ENCODE results near the gene OSBPL3.
A peak's percentile ranks its signal among the peaks of the same experiment; 100 is the strongest.

The OSBPL3 gene

GRCh38 chr7:24857623-24858022 lies 122.4 kb downstream of the OSBPL3 start:
- no peak for DNase-seq

GRCh38 chr7:24854866-24855265 lies 125.1 kb downstream of the OSBPL3 start:
- DNase-seq: no peak

GRCh38 chr7:24851786-24852185 lies 128.2 kb downstream of the OSBPL3 start:
- no peak for DNase-seq

DNA sequence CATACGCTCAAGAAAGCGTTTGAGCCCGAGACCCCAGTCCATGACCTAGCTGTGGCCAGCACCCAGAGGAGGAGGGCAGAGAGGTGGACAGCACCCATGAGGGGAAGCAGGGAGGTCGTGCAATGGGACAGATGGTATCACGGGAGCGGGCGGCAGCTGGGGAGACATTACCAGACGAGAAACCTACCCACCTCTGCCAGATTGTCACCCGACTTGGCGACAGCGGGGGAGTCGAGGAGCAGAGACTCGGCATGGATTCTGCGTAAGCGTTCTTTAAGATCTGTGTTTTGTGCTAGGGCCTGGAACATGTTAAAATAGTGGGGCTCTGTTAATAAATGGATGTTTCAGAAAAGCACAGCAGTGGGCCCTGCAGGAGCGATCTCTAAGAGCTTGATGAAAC lies 131.1 kb downstream of the OSBPL3 start:
- no peak for DNase-seq

- DNase-seq: no peak
Observed at GRCh38 chr7:24847754-24848153, 132.2 kb downstream of the OSBPL3 start.

GRCh38 chr7:24843821-24844434 lies 136.1 kb downstream of the OSBPL3 start:
- DNase-seq: no peak

DNA sequence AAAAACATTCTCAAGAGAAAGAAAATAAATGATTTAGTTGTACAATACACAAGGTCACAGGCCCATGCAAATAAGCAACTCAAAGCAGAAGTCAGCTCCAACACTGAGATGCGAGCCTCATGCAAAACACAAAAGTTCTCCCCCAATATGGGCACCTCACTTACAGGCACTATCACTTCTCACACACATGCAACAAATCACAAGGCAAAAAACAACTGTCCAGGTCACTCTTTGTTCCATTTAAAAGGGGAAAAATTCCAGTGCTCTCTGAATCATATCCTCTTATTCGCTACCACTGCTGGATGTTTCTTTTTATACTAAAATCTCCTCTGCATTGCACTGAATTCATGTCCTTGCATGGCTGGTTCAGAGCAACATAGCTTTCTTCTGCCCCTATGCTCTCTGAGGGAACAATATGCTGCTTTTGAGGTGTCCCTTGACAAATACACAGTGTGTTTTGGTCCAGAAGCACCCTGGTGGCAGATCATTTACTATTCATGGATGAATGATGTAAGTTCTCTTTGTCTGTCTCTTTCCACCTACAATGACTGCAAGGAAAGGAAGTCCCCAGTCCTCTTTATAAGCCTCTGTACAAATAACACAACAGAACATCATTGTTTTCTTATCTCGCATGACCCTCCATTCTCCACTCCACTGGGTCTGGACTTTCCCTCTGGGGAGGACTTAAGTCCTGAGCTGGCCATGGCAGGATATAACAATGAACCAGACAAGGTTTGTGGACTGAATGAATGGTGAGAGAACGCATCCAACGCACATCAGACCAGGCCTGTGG lies 137.3 kb downstream of the OSBPL3 start:
- no peak for DNase-seq

DNA sequence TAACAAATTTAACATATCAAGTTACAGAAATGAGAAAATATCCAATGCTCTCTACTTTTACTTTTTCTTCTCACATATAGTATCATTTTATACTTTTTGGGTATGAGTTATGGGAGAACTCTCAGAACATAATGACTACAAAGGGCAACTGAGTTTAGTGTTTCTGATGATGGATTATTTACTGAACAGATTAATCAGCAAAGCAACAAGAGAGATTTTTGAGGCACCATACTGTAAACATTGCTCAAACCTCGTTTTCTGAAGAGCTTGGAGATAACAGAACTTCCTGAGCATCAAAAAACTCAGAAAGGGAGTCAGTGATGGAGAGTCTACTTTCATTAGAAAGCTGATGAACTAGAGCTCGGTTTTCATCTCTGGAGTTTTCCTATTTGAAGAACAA lies 137.9 kb downstream of the OSBPL3 start:
- DNase-seq: no peak

DNA sequence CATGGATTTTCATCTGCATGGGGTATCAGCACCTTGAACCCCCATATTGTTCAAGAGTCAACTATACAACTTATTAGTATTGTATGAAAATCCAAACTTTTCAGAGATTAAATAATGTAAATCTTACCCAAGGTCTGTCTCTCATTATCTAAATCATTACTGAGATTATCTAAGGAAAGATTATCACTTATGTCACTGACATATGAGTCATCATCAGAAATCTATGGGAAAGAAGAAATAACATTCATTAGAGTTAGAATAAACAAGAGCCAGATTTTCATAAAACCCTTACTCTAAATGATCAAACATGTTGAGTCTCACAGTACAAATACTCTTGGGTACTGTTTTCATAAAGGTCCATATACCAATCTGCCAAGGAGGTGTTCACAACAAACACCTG lies 139.4 kb downstream of the OSBPL3 start:
- DNase-seq: no peak

DNA sequence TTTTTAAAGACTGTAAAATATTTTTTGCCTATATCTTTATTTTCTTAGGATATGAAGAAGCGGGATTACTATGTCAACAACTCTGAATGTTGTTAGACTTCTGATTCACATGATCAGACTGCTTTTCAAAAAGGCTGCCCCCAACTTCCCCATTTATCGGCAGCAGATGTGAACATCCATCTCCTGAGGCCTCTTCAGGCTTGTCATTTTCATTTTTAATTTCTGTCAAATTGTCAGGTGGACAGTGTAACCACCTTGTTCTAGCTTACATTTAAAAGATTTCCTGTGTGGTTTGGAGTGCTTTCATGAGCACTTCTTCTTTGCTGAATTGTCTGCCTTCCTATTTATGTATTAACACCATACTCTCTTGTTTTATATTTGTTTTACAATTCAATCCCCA lies 143.9 kb downstream of the OSBPL3 start:
- DNase-seq: no peak

GRCh38 chr7:24835643-24836042 lies 144.3 kb downstream of the OSBPL3 start:
- no peak for DNase-seq

GRCh38 chr7:24834128-24834798 lies 145.7 kb downstream of the OSBPL3 start:
- DNase-seq: peak; percentile 31

DNA sequence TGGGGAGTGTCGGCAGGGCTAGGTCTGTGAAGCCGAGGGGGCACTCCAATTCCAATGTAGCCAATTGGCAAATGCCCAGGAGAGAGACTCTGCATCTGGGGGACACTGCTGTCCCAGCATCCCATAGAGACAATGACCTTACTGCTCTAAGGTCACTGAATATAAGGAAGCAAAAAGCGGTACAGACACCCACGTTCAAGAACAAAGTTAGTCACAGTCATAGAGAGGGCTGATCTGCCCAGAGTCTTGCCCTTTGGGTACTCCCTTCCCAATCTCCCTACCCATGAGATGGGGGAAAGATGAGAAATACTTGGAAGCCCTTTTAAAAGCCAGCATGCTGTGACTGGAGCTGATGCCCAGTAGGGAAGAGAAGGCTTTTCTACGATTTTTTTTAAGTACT lies 146.4 kb downstream of the OSBPL3 start:
- no peak for DNase-seq

DNA sequence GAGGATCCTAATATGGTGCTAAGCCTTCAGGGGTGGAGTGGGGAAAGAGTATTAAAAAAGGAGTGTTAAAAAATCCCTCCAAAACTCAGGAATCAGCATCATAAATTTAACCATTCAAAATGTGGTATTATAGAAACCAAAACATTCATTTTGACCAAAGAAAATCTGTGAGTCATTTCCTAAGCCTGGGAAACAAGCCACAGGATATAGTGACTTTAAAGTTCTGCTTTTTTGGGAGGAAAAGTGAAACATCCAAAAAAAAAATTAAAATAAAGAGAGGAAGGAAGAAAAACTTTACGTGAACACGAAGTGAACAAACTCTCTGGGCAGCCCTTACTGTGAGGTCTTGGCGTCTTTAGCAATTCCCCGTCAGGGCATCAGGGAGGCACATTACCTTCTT lies 148.7 kb downstream of the OSBPL3 start:
- no peak for DNase-seq

- no peak for DNase-seq
Observed at GRCh38 chr7:24830440-24831050, 149.4 kb downstream of the OSBPL3 start.

- no peak for DNase-seq
Observed at GRCh38 chr7:24829787-24830186, 150.2 kb downstream of the OSBPL3 start.

- peak; percentile 32 for DNase-seq
Observed at GRCh38 chr7:24828891-24829661, 150.9 kb downstream of the OSBPL3 start.

DNA sequence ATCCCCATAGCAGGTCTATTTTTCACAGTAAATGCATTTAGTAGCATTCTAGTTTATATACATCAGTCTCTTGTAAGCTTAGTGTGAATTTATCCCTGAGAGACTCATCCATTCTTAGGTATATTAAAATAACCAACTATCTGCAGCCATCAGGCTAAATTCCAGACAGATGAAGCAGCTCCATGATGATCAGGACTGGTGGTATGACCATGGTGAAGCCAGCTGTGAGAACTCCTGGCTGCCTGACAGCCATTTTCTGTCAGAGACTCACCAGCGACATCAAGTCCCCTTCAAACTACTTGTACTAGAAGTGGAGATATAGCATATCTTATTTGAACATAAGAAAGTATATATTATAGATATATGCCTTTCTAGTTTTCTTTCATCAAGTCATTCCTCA lies 152.4 kb downstream of the OSBPL3 start:
- DNase-seq: no peak

DNA sequence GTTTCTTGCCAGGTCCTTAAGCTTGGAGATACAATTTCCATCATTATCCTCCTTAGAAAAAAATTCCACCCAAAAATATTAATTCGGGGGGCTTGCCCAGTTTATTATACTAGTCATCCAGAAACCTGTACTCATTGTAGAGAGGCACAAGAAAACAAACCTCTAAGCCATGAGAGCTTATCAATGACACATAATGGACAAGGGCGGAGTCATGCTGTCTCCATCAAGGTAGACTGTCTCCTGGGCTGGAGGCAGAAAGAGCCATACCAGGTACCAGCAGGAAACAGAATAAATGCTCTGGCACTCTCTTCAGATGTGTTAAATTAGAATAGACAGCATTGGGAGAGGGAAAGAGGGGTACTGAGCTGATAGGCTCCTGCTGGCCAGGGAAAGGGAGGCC lies 153.0 kb downstream of the OSBPL3 start:
- no peak for DNase-seq

GRCh38 chr7:24826662-24827020 lies 153.3 kb downstream of the OSBPL3 start:
- no peak for DNase-seq

DNA sequence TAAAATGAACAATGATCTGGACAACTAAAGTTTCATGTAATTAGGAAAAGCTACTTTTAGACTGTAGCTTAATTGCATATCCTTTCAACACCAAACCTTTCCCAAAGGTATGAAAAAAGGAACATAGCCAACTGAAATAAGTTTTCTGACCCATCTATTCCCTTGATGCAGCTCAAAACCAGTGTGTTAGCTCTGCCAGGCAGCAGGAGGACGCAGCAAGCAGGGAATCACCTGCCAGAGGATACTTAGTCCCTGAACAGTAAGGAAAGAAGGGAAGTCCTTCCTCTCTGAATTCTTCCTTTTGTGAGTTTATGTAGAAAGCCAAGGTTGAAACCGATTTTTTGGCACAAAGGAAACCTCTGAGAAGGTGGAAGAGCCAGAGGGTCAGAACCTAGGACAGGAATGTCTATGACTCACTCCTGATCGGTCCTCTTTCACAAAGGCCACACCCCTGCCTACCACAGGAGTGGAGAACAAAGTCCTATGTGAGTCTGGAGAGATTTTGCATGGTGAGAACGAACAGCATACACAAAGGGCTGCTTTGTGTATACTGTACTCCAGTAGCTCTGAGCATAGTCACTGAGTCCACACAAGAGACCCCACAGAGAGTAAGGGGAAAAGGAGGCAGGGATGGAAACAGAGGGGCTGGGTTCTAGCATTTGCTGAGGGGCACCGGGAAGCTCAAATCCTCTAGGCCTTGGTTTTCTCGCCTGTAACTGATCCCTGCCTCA lies 153.9 kb downstream of the OSBPL3 start:
- DNase-seq: no peak

DNA sequence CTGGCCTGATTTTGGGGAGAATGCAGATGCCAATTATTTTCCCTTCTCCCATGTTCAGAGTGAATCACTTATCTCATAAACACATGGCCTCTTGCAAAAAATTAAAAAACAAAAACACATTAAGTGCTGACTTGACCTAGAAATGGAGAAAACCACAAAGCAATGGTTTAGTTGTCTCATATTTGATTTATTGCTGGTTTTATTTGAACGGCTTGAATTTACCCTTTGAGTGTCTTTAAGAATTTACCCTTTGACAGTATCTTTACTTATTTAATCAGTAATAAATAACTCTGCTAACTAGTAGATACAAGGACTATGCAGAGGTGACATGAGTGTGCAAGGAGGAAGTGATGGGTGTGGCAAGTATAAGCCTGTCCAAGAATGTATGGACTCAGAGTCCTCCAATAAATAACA lies 154.6 kb downstream of the OSBPL3 start:
- no peak for DNase-seq
